OCI-M2 (cell line): Measurements from ENCODE around the gene FYB1.
"Not testable (repeated sequence)": the region's sequence is repeated elsewhere in the genome, so short reads cannot be mapped to it uniquely, and the experiment has no call there.

Source experiments
- DNase-seq: peaks from one replicate; lab custom pipeline; 2025; ENCODE audit not compliant: unreplicated experiment; lab: John Stamatoyannopoulos, UW

Gene FYB1, protein sequence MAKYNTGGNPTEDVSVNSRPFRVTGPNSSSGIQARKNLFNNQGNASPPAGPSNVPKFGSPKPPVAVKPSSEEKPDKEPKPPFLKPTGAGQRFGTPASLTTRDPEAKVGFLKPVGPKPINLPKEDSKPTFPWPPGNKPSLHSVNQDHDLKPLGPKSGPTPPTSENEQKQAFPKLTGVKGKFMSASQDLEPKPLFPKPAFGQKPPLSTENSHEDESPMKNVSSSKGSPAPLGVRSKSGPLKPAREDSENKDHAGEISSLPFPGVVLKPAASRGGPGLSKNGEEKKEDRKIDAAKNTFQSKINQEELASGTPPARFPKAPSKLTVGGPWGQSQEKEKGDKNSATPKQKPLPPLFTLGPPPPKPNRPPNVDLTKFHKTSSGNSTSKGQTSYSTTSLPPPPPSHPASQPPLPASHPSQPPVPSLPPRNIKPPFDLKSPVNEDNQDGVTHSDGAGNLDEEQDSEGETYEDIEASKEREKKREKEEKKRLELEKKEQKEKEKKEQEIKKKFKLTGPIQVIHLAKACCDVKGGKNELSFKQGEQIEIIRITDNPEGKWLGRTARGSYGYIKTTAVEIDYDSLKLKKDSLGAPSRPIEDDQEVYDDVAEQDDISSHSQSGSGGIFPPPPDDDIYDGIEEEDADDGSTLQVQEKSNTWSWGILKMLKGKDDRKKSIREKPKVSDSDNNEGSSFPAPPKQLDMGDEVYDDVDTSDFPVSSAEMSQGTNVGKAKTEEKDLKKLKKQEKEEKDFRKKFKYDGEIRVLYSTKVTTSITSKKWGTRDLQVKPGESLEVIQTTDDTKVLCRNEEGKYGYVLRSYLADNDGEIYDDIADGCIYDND

DNA sequence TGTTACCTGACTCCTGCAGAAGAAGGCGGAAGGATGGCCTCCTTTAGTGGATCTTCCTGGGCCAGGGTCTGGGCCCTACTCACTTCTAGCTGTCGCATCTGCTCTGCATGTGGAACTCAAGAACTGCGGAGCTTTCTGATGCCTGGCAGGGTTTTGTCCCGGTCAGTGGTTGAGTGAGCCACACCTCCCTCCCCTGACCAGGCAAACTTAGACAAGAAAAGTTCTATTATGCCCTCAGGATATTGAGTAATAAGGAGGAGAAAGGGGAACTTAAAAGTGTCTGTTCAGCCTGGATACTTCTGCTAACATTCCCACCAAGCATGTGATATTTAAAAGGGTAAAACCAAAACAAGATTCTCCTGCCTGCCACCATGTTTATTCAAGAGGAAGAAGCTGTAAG lies at the start of gene FYB1:
FYB1 (minus strand) TSS at position 127 of the 400 bp plus-strand sequence. CDS start 16,603 bp downstream, outside the sequence.
- DNase-seq, result no peak

DNA sequence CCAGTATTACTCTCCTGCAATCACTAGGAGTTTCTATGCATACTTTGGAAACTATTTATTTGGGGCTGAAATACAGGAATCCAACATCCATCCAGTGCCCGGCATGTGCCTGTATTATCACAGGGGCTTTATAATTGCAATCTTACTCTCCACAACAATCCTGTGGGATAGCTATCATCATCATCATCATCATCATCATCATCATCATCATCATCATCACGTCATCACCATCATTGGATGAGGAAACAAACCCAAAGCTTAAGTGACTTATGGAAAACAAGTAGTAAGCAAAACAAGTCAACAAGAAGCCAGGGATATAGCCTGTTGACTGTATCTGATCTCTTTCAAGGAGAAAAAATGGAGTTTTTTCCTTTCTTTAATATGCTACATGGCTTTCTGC lies 47.8 kb upstream of the FYB1 start:
- DNase-seq, result no peak

DNA sequence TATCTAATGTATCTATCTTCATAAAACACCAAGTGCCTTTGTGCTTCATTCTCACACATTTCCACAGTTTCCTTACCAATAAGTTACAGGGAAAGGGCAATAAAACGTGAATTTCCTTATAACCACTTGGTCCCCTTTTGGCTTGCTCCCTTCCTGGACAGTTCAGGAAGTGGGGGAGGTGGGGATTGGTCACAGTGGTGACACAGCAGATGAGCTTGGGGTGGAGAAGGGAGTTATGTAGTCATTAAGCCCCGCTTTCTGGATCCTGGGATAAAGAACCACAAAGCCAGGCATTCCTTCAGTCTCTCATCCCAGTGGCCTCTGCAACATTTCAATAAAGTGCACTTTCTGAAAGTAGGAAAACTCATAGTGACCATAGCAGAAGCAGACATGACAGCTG lies 47.1 kb upstream of the FYB1 start:
- DNase-seq, result no peak

DNA sequence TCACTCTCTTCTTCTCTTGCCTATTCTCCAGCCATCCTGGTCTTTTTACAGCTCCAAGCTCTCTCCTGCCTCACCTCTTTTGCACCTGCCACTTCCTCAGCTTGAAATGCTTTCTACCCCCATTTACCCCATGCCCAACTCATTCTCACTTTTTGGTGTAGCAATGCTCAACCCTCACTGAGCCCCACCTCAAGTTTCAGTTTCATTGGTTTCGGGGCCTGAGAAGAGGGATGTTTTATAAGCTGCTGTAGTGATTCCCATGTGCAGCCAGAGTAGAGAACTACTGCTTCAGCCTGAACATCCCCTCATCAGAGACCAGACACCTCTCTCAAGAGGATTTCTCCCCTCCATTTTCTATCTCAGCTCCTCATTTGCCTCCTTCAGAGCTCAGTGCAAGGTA lies 45.2 kb upstream of the FYB1 start:
- no peak for DNase-seq

DNA sequence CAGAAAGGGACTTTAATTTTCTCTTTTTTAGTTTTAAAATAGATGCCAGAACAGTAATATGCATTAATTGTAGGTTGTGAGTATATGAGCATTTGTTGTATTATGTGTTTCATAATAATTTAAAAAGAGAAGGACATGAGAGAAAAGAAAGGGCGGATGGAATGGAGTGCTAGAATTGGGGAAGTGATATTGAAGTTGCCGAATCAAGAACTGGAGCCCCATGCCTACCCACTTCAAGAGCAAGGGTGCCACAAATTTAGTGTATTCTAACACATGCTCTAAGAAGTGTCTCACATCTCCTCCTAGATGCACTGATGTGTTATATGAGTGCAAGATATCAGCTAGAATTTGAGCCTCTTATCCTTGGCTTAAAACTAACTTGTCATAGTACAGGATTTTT lies 43.6 kb upstream of the FYB1 start:
- DNase-seq, result no peak

DNA sequence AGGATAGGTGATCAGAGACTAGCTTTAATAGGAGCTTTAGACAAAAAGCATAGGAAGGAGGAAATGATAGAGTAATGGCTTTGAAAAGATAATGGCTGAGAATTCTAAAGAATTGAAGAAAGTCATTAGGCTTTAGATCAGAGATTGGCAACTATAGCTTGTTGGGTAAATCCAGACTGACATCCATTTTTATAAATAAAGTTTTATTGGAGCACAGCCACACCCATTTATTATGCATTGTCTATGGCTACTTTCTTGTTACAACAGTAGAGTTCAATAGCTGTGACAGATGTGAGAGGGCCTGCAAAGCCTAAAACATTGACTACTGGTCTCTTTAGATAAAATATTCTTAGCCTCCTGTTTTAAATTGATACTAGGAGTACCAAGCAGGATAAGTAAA lies 40.7 kb upstream of the FYB1 start:
- DNase-seq, result no peak

DNA sequence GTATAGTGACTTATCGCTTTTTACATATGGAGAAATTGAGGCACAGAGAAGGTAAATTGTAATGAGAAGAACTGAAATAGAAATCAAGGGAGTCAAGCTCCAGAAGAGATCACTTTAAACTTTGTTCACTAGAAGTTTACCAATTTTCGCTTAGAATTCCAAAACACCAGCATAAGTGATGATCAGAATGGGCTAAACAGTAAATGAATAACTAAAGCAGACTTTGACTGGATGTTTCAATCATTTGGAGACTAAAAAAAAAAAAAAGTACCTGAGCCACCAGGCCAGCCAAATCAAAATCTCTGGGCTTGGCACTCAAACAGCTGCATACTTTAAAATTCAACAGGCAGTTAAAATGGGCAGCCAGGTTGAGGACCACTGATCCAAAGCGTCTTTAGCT lies 38.2 kb upstream of the FYB1 start:
- DNase-seq, result no peak

DNA sequence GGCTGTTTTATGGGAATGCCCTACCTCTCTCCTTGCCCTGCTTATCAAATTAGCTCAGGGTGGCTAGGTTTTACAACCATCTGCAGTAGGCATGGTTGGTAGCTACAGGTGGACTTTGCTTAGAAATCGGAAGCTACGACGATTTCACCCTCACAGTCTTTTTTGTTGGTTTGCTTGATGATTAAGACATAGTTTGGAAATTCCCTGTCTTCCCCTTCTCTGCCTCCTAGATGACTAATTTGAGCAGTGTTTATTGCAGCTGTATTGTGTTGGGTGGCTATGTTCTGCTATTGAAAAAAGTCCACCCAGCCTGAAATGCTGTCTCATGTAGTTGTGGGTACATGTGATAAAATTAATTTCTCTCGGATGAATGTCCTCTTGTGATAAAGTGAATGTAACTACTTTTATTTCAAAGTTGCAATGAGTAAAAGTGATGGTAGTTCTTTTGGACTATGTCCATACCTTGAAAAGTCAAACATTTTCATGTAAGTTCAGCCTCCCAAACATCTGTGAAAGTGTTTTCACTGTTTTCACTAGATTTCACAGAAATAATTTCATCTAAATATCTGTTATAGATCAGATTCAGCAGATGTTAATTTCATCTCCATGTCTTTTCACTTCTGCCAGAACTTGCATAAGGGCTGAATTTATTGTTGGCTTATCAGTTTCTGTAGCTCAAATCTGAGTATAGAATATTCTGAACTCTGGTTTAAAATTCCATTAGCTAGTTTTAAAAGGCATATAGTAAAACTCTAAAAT lies 37.3 kb upstream of the FYB1 start:
- DNase-seq, result no peak

DNA sequence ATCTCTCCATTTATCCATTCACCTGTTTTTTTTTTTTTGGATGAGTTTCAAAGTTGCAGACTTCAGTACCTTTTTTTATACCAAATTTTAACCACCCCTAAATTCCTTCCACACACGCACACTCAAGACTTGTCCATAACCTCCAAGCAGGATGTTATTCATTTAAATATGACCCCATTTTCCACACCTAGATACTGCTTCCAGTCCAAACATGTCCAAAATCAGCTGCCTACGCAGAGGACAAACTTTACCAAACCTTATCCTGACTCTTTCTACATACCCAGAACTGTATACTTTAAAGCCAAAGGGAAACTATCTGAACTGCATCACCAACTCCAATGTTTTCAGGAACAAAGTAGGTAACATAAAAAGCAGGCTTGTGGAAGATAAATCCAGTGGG lies 36.0 kb upstream of the FYB1 start:
- no peak for DNase-seq

DNA sequence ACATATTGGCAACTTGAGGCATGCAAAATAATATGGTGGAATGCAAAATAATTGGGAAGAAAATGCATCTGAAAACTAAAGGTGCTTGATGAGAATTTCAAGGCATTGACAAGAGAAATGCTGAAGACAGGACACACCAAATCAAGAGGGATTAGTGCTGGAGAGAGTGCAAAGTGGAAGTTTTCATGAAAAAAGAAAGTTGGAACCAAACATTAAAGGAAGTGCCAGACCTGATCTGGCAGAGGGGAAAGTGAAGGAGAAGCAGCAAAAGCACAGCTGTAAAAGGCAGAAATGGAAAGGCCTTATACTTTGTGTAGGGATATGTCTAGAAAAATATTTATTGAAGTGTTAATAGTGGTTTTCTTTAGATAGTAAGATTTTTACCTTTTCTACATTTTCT lies 35.3 kb upstream of the FYB1 start:
- DNase-seq, result no peak

DNA sequence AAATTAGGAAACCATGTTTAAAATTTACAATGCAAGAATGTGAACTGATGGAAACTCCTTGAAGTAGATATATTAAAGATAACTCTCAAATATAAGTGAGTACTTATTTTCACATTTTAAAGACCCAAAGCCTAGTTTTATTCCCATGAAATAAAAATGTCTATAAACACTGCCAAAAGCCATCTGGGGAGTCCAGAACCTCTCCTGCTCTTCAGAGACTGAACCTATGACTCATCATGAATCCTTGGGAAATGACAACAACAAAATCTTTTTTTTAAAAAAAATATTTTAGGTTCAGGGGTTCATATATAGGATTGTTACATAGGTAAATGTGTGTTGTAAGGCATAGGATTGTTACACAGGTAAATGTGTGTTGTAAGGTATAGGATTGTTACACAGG lies 33.8 kb upstream of the FYB1 start:
- no peak for DNase-seq

DNA sequence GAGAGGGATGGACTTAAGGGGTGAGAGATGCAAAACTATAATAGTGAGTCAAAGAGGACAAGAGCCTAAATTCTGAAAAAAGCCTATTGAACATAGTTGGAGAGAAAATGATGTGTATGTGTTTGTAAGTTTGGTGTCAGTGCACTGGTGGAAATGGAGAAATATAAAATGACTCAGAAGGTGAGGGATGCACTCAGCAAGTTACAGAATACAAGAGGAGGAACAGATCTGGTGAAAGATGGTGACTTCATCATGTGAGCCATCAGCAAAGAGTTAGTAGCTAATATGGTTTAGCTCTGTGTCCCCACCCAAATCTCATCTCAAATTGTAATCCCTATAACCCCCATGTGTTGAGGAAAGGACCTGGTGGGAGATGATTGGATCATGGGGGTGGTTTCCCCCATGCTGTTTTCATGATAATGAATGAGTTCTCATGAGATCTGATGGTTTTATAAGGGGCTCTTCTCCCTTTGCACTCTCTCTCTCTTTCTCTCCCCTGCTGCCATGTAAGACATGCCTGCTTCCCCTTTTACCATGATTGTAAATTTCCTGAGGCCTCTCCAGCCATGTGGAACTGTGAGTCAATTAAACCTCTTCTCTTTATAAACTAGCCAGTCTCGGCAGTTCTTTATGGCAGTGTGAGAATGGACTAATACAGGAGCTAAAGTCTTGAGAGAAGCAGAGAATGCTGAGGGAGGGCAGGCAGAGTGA lies 30.4 kb upstream of the FYB1 start:
- DNase-seq, result no peak

DNA sequence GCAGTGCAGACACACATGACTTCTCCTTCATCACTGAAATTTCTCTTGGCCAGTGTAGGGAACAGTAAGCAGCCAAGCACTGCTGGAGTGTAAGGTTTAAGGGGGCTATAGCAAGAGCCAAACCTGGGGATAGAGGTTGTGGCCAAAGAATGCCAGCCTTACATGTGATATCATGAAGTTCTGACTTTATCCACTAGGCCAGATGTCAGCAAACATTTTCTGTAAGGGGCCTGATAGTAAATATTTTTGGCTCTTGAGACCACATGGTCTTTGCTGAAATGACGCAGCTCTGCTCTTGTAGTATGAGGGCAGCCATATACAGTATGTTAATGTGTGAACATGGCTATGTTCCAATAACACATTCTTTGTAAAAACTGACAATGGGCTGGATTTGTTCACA lies 29.7 kb upstream of the FYB1 start:
- no peak for DNase-seq

DNA sequence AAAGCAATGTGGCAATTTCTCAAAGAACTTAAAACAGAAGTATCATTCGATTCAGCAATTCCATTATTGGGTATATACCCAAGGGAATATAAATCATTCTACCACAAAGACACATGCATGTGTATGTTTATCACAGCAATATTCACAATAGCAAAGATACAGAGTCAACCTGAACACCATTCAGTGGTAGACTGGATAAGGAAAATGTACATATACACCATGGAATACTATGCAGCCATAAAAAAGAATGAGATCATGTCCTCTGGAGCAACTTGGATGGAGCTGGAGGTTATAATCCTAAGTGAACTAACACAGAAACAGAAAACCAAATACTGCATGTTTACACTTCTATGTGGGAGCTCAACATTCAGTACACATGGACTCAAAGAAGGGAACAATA lies 21.4 kb upstream of the FYB1 start:
- DNase-seq, result no peak

DNA sequence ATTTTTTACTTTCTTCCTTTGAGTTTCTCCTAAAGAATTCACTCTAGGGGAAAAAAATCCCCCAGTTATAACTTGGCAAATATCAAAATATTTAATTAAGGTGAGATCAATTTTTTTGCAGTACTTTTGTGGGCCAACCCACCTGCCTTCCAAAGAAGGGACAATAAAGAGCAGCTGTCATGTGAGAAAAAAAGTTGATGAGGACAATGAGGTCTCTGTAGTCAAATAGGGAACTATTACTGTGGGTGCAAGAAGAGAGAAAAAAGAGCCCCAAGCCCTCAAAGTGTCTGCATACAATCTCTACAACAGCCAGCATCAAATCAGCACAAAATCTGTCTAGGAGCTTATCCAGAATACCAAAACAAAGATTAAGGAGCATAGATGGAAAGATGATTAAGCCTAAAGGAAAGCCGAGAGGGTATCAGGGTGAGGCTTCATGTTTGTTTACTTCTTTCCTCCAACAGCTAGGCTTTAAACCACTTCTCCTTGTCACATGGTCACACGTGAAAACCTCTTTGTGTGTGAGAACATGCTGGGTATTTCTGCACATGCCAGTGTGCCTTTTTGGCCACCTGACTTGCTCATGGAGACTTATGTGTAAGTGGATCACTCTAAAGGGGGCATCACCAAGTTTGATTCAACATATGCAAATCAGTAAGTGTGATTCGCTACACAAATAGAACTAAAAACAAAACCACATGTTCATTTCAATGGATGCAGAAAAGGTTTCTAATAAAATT lies 19.2 kb upstream of the FYB1 start:
- no peak for DNase-seq

DNA sequence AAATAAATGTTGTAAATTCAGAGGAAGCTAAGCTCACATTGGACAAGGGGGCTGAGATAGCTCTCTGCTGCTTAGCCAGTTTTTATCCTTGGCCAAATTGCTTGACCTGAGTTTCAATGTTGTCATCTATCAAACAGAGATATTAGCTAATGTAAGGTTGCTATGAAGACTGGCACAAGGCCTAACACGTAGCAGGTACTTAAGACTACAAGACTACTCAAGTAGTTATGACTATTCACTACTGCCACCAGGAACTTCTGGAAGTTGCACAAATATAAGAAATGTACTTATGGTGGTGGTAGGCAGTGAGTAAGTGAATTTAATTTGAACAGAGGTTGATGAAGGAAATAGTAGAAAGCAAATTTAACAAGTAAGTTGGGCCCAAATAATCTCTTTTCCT lies 17.4 kb upstream of the FYB1 start:
- DNase-seq, result no peak

DNA sequence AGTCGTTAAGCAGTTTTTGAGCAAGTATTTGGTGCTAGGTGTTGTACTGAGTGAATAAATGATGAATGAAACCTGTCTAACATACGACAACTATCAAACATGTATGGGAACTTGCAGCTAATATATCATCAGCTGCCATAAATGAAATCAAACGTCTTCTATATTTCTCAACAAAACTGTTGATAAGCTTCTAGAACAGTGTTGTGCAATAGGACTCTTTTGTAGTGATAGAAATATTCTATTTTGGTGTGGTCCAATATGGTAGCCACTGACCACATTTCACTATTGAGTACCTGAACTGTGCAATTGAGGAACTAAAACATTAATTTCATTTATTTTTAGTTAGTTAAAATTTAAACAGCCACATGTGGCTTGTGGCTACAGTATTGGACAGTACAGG lies 16.3 kb upstream of the FYB1 start:
- DNase-seq, result no peak

DNA sequence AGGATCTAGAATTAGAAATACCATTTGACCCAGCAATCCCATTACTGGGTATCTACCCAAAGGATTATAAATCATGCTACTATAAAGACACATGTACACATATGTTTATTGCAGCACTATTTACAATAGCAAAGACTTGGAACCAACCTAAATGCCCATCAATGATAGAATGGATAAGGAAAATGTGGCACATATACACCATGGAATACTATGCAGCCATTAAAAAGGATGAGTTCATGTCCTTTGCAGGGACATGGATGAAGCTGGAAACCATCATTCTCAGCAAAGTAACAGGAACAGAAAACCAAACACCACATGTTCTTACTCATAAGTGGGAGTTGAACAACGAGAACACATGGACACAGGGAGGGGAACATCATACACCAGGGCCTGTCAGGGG lies 15.1 kb upstream of the FYB1 start:
- not testable (repeated sequence) for DNase-seq

DNA sequence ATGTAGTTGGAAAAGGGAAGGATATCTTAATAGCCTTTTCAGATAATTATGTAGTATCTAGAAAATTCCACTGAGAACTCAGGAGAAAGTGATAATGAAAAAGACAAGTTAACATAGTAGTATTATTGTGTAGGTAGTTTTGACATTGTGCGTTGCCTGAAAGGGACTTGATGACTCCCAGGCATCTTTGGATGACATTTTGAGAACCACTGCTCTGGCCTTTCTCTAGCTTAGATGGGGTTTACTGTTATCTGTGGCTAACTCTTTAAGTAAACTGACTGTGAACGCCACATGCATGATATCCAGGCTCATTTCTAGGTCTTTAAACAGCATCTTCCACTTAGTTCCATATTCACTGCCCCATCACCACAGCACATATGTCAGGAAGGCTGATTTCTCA lies 14.4 kb upstream of the FYB1 start:
- DNase-seq, result no peak
